Left cardiac atrium (tissue), 4 donors: Measurements from ENCODE around the gene CHD2. TPM values are rescaled to one million over a fixed set of nuclear protein-coding genes. Genes with fewer than 3 reads are reported as not detected.
A peak's percentile ranks its signal among the peaks of the same experiment; 100 is the strongest.

Experiments used
- ATAC-seq, 2 donors: fragments of 200-7000 bp; cut with Tn5 transposase; one replicate each; pipeline ENCODE4 v1.9.1; 2020; ENCODE audit warnings: mild to moderate bottlenecking in 2 of 2, moderate library complexity in 2 of 2
- DNase-seq: peaks from one replicate; pipeline ENCODE4 v3.0.0-alpha.2; 2020
- intact Hi-C, 2 donors: fragments of 100-400 bp; cut with DNase I; formaldehyde crosslinking; loops; one replicate each; pipeline versions ENCODE4 v1.14.1 to v1.15.1; 2022 to 2023
- total RNA-seq, 2 donors: library from RNA; stranded (reverse); fragmentation: NEBNext Ultra II Directional; extraction: Animal tissue kit (Norgen Biotek cat#: 25700); gene quantifications; one replicate each; pipeline ENCODE4 v1.2.1, GENCODE V29; 2021
- donor health status: DM: no; HTN: yes; CAD: no.
- donor health status: DM: no; HTN: yes; CAD: no; lungs with severe emphysema.
- donor health status: DM: yes; HTN: yes; CAD: no.
- donor health status: Dilated cardiomyopathy.

CHD2 gene
- total RNA-seq, 2 donors from 2014 or later = 59.8 to 63.2 TPM

- intact Hi-C loops = no loop called here
- DNase-seq (no peak), ATAC-seq (peak; percentile 57 to 61)
Observed at GRCh38 chr15:92974183-92974915, 74.2 kb downstream of the CHD2 start.

GRCh38 chr15:92979011-92979701, 79.0 kb downstream of the CHD2 start:
- ATAC-seq (peak in 1 of 2 donors; percentile 40), DNase-seq (no peak)
- intact Hi-C loops = no loop called here

DNA sequence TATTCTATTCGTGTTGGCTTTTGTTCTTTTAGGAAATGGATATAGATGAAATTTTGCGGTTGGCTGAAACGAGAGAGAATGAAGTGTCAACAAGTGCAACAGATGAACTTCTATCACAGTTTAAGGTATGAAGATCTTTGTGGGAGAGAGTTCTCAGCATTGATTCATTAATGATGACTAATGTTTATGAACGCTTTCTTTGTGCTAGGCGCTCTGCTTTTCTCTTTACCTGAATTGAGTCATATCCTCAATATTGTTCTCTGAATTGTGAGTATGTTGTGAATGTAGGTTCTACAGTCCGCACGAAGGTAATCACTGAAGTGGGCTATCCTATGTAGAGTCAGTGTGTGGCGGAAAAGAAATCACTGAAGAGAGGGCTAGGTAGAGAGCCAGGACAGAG, 81.2 kb downstream of the CHD2 start:
- intact Hi-C loops = loop anchor here in 1 of 2 donors (10.0 kb wide), 1 partner anchor 187 kb away; no protein-coding TSS in a partner anchor
- ATAC-seq = no peak
- no peak for DNase-seq

- intact Hi-C loops = loop anchor here in 1 of 2 donors (10.0 kb wide), 1 partner anchor 189 kb away; no protein-coding TSS in a partner anchor
- DNase-seq (no peak), ATAC-seq (no peak)
Observed at GRCh38 chr15:92984161-92984560, 84.0 kb downstream of the CHD2 start.

DNA sequence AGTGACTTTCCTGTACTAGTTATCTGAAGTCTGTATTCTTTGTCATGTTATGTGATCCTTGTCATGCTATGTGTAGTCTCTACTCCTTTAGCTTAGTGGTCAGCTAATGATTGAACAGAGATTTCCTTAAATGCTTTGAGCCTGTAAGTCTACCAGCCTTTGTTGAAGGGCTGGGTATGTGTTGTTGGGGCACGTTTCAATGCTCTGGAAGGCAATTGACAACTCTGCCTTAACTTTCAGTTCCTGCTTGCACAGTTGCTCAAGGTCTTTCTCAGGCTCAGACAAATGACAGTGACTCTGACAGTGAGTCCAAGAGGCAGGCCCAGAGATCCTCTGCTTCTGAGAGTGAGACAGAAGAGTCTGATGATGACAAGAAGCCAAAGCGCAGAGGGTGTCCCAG, 89.3 kb downstream of the CHD2 start:
- intact Hi-C loops = loop anchor here in 1 of 2 donors (10.0 kb wide), 1 partner anchor 195 kb away; no protein-coding TSS in a partner anchor
- DNase-seq (no peak), ATAC-seq (no peak)

- ATAC-seq = no peak
- no peak for DNase-seq
- intact Hi-C loops = loop anchor here in 1 of 2 donors (10.0 kb wide), 1 partner anchor 55 kb away; no protein-coding TSS in a partner anchor
Observed at GRCh38 chr15:92990031-92990430, 89.9 kb downstream of the CHD2 start.

DNA sequence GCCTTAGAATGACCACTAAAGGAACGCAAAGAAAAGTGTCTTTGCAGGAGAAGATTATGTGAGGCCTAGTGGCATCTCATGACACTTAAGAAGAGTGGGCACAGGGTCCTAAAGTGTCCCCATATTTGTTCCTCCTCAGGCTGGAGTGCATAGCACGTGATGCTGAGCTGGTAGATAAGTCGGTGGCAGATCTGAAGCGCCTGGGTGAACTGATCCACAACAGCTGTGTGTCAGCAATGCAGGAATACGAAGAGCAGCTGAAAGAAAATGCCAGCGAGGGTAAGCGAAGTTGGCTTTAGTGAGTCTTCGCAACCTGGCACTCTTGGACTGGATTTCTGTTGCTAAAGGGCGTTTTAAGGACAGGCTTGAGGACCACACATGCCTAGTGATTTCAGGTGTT, 92.6 kb downstream of the CHD2 start:
- intact Hi-C loops = loop anchor here in 1 of 2 donors (10.0 kb wide), 1 partner anchor 58 kb away; no protein-coding TSS in a partner anchor
- DNase-seq (no peak), ATAC-seq (peak; percentile 73 to 84)

DNA sequence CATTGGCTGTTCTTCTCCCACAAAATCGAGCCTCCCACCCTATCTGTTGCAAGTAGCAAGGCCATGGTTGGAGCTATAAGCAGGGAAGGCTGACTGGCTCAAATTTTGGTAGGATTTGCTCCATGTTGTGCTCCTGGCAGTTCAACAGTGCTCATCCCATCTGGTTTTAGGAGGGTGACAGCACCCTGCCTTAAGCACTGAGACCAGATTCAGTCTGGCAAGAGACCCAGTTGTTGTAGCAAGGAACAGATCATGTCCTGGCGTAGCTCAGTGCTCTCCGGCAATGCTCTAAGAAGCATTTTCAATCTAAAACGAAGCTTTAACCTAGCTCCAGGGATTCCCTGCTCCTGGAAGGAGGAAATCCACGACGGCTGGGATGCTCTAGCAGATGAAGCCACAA, 97.7 kb downstream of the CHD2 start:
- intact Hi-C loops = loop anchor here in 1 of 2 donors (10.0 kb wide), 1 partner anchor 63 kb away; no protein-coding TSS in a partner anchor
- DNase-seq = no peak
- ATAC-seq = no peak

GRCh38 chr15:93001156-93001555, 101.0 kb downstream of the CHD2 start:
- no peak for ATAC-seq
- intact Hi-C loops = loop anchor here in 1 of 2 donors (10.0 kb wide), 1 partner anchor 206 kb away; no protein-coding TSS in a partner anchor
- DNase-seq = no peak

DNA sequence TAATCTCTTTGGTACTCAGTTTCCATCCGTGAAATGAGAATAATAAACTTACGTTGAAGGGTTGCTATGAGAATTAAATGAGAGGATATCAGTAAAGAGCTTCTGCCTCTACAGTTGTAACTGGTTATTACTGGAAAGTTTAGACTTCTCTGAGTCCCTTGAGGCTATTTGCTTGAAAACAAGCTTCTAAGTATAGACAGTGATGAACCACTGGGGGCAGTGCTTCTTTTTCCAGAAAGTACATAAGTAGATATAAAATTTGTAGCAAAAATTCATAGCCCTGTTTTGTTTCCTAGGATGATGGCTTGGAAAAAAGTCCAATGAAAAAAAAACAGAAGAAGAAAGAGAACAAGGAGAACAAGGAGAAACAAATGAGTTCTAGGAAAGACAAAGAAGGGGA, 101.8 kb downstream of the CHD2 start:
- ATAC-seq = no peak
- intact Hi-C loops = loop anchor here in 1 of 2 donors (10.0 kb wide), 1 partner anchor 207 kb away; no protein-coding TSS in a partner anchor
- DNase-seq = no peak

- ATAC-seq (no peak), DNase-seq (no peak)
- intact Hi-C loops = loop anchor here in 1 of 2 donors (10.0 kb wide), 1 partner anchor 210 kb away; no protein-coding TSS in a partner anchor
Observed at GRCh38 chr15:93005133-93005532, 105.0 kb downstream of the CHD2 start.

DNA sequence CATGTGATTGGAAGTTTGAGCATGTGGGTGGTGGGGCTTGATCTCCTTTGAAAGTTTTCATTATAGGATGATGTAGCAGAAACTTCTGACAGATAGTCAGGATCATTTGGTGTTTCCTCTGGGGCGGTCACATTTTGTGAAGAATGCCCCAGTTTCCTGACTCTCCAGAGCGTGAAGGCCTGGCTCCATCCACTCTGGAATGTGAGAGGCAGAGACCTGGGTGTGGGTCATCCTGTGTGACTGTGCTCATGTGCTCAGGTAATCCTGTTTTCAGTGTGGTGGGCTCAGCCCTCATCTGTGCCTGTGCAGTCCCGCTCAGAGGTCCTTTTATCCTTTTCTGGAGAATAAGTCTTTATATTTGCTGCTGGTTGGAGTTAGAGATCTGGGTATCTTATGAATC, 107.9 kb downstream of the CHD2 start:
- ATAC-seq (no peak), DNase-seq (no peak)
- intact Hi-C loops = loop anchor here in 1 of 2 donors (10.0 kb wide), 1 partner anchor 213 kb away; no protein-coding TSS in a partner anchor

GRCh38 chr15:93012786-93013185, 112.7 kb downstream of the CHD2 start:
- DNase-seq (no peak), ATAC-seq (no peak)
- intact Hi-C loops = loop anchor here in 1 of 2 donors (10.0 kb wide), 1 partner anchor 68 kb away; no protein-coding TSS in a partner anchor

GRCh38 chr15:93017526-93017925, 117.4 kb downstream of the CHD2 start:
- DNase-seq (no peak), ATAC-seq (peak in 1 of 2 donors; percentile 36)
- intact Hi-C loops = loop anchor here in 1 of 2 donors (10.0 kb wide), 1 partner anchor 73 kb away; no protein-coding TSS in a partner anchor

DNA sequence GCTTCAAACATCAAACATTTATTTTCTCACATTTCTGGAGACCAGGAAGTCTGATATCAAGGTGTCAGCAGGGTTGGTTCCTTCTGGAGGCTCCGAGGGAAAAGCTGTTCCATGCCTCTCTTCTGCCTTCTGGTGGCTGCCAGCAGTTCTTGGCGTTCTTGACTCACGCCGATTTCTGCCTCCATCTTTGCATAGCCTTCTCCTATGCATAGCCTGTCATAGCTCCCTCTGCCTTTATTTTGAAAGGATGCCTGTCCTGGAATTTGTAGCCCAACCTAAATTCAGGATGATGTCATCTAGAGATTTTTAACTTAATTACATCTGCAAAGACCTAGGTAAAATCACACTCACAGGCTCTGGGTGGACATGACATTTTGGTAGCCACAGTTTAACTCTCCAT, 118.5 kb downstream of the CHD2 start:
- intact Hi-C loops = loop anchor here in 1 of 2 donors (10.0 kb wide), 1 partner anchor 74 kb away; no protein-coding TSS in a partner anchor
- ATAC-seq = peak in 1 of 2 donors; percentile 24

DNA sequence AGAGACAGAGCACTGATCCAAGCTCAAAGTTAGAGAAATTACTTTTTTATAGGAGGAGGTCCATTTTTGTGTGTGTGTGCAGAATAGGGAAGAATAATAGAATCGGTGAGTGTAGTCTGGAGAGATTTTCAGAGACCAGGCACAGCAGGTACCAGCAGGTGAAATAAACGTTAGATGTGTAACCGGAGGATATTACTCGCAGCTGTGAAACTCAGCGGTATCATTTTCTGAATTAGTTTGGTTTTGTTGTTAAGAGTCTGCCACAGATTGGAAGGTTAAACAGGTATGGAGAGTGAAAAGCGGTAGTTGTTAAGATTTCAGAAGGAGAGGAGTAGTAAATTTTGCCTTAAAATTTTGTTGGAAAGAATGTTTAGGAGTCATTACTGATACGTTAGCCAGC, 119.0 kb downstream of the CHD2 start:
- DNase-seq (no peak), ATAC-seq (no peak)
- intact Hi-C loops = loop anchor here in 1 of 2 donors (10.0 kb wide), 1 partner anchor 74 kb away; no protein-coding TSS in a partner anchor

More for the DNA sequence above, 118.5 kb downstream of the CHD2 start:
- no peak for DNase-seq

DNA sequence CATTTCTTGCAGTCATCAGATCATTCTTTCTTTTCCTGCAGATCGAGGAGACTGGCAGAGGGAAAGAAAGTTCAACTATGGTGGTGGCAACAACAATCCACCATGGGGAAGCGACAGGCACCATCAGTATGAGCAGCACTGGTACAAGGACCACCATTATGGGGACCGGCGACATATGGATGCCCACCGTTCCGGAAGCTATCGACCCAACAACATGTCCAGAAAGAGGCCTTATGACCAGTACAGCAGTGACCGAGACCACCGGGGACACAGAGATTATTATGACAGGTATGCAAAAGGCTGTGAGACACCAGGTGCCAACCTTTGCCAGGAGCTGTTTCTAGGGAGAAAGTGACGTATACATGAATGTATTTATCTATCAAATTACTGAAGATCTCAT, 119.8 kb downstream of the CHD2 start:
- intact Hi-C loops = loop anchor here in 1 of 2 donors (10.0 kb wide), 1 partner anchor 75 kb away; no protein-coding TSS in a partner anchor
- no peak for DNase-seq
- no peak for ATAC-seq

DNA sequence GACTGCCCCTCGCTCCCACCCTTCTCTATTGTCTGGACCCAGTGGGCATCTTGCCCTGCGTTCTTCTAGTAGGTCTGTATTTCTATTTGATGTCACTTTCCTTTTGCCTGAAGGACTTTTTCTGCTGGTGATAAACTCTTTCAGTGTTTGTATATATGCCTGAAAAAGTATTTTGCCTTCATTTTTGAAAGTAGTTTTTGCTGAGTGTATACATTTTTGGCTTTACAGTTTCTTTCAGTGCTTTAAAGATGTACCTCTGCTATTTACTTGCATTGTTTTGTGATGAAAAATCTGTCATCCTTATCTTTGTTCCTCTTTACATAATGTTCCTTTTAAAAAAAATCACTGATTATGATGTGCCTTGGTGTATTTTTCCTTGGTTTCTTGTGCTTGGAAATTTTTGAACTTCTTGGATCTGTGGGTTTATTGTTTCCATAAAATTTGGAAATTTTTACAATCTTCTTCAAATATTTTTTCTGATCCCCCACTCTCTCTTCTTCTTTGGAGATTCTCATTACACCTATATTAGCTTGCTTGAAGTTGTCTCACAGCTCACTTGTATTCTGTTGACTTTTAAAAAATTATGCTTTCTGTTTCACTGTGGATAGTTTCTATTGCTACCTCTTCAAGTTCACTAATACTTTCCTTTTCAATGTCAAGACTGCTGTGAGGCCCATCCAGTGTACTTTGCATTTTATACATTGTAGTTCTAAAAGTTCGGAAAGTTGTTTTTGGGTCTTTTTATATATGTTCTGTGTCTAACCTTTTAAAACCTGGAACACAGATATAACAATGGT, 121.0 kb downstream of the CHD2 start:
- DNase-seq = no peak
- intact Hi-C loops = no loop called here
- no peak for ATAC-seq

DNA sequence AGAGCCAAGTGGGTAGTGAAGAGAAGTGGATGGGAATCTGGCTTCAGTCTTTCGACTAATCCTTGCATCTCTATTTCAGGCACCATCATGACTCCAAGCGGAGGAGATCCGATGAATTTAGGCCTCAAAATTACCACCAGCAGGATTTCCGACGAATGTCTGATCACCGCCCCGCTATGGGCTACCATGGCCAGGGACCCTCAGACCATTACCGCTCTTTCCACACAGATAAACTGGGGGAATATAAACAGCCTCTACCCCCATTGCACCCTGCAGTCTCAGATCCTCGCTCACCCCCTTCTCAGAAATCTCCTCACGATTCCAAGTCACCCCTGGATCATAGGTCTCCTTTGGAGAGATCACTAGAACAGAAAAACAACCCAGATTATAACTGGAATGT, 124.2 kb downstream of the CHD2 start:
- intact Hi-C loops = no loop called here

More for the DNA sequence above, 124.2 kb downstream of the CHD2 start:
- ATAC-seq (no peak), DNase-seq (no peak)
